NOMO-1 treated with dmso at 0.1 percent for 144 hours (cell line): ENCODE measurements around the gene WNT3A.
"Not testable (repeated sequence)": the region's sequence is repeated elsewhere in the genome, so short reads cannot be mapped to it uniquely, and the experiment has no call there.

ENCODE experiments used
- DNase-seq: peaks from one replicate; lab custom pipeline; 2025; ENCODE audit not compliant: unreplicated experiment; lab: John Stamatoyannopoulos, UW

Gene WNT3A

GRCh38 chr1:228006786-228007048, at the start of gene WNT3A:
Gene WNT3A (plus strand): TSS chr1:228006998. CDS start chr1:228007129, 131 bp downstream.
- no peak for DNase-seq

DNA sequence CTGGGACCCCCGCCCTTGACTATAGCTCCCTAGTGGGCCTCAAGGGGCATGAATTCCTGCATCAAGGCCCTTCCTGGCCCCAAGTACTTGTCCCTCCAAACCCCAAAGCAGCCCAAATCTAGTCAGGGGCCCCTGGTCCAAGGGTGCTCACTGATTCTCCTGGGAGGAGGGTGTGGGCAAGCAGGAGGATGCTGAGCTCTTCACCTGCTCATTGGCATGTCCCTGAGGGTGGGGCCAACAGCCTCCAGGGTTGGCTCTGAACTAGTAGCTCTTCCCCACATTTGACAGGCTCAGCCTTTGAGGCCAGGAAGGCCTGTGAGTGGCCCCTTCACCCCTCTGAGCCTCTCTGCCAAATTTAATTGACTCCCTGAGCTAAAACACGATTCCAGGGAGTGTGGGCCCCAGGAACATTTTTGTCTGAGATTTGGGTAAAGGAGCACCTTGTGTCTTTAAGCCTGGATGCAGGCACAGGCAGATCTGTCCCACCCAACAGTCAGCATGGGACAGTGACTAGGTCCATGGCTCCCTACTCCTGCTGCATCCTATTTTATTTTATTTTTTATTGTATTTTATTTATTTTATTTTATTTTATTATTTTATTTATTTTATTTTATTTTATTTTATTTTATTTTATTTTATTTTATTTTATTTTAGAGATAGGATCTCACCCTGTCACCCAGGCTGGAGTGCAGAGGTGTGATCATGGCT, 48.0 kb upstream of the WNT3A start:
- DNase-seq = no peak

- DNase-seq = no peak
Measured at GRCh38 chr1:227959325-227959860, 47.4 kb upstream of the WNT3A start.

- DNase-seq = peak; percentile 44
Measured at GRCh38 chr1:227961651-227962466, 44.9 kb upstream of the WNT3A start.

GRCh38 chr1:227966733-227967132, 40.1 kb upstream of the WNT3A start:
- DNase-seq = not testable (repeated sequence)

GRCh38 chr1:227967815-227968214, 39.0 kb upstream of the WNT3A start:
- DNase-seq = not testable (repeated sequence)

- DNase-seq = not testable (repeated sequence)
Measured at GRCh38 chr1:227970076-227970995, 36.5 kb upstream of the WNT3A start.

- DNase-seq = not testable (repeated sequence)
Measured at GRCh38 chr1:227971216-227971615, 35.6 kb upstream of the WNT3A start.

DNA sequence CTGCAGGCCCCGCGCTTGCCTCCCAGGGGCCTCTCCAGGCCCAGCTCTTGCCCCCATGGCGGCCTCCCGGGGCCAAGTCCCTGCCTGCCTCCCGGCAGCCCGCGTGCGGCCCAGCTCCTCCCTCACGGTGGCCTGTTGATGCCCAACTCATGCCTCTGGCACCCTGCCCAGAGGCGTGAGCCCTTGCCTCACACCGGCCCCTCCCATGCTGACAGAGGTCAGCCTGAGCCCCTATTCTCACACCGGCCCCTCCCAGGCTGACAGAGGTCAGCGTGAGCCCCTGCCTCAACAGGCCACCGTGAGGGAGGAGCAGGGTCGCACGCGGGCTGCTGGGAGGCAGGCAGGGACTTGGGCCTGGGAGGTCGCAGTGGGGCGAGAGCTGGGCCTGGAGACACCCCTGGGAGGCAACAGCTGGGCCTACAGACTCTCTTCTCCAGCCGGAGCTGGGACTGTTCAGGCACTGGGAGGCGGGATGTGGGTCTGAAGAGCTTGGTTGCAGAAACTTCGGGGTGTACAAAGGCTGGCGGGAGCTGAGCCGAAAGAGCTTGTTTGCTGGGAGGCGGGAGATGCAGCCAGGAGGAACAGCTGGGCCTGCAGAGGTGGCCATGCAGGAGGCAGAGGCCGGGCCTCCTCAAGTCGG, 35.0 kb upstream of the WNT3A start:
- DNase-seq = not testable (repeated sequence)

GRCh38 chr1:227972283-227972679, 34.5 kb upstream of the WNT3A start:
- DNase-seq = not testable (repeated sequence)

DNA sequence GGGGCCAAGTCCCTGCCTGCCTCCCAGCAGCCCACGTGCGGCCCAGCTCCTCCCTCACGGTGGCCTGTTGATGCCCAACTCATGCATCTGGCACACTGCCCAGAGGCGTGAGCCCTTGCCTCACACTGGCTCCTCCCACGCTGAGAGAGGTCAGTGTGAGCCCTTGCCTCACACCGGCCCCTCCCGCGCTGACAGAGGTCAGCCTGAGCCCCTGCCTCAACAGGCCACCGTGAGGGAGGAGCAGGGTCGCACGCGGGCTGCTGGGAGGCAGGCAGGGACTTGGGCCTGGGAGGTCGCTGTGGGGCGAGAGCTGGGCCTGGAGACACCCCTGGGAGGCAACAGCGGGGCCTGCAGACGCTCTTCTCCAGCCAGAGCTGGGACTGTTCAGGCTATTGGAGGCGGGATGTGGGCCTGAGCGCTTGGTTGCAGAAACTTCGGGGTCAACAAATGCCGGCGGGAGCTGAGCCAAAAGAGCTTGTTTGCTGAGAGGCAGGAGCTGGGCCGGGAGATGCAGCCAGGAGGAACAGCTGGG, 33.9 kb upstream of the WNT3A start:
- DNase-seq = not testable (repeated sequence)

DNA sequence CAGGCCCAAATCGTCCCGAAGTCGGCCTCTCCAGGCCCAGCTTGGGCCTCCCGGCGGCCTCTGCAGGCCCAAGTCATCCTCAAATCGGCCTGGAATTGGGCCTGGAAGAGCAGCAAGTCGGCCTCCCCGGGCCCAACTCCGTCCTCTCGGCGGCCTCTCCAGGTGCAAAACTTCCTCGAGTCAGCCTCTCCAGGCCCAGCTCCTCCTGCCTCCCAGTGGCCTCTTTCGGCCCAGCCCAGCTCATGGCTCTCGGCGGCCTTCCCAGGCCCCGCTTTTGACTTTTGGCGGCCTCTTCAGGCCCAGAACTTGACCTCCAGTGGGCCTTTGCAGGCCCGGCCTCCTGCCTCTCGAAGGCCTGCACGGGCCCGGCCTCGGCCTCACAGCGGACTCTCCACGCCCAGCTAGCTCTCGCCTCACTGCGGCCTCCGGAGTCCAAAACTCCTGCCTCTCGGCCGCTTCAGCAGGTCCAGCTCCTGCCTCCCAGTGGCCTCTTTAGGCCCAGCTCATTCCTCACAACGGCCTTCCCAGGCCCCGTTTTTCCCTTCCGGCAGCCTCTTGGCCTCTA, 33.0 kb upstream of the WNT3A start:
- not testable (repeated sequence) for DNase-seq

DNA sequence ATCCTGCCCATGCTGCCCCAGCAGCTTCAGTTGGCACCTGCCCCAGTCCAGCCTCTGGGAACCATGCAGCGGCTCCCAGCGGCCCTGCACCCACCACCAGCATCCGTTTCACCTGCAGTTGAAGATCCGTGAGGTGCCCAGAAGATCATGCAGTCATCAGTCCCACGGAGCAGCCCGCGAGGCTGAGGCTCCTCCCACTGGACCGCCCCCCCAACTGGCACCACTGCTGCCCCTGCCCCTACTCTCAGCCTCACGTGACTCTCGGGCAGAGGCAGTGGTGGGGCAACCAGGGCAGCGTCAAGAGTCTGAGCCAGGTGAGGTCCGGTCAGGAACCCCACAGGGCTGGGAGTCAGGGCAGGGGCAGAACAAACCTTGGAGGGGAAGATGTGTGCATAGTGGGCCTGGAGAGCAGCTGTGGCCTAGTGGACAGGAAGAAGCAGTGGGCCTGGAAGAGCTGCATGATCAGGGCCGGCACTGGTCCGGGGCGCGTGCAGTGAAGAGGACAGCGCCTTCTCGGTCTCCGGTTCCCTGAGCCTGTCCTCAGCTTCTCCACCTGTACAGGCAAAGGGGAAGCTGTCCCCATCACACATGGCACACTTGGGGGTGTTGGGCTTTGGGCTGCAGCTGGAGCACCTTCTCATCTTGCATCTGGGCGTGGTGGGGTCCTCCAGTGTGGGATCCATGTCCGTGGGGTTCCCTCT, 31.1 kb upstream of the WNT3A start:
- DNase-seq = not testable (repeated sequence)

- DNase-seq = no peak
Measured at GRCh38 chr1:227987181-227987580, 19.6 kb upstream of the WNT3A start.

GRCh38 chr1:227994632-227995300, 12.0 kb upstream of the WNT3A start:
- DNase-seq = no peak

DNA sequence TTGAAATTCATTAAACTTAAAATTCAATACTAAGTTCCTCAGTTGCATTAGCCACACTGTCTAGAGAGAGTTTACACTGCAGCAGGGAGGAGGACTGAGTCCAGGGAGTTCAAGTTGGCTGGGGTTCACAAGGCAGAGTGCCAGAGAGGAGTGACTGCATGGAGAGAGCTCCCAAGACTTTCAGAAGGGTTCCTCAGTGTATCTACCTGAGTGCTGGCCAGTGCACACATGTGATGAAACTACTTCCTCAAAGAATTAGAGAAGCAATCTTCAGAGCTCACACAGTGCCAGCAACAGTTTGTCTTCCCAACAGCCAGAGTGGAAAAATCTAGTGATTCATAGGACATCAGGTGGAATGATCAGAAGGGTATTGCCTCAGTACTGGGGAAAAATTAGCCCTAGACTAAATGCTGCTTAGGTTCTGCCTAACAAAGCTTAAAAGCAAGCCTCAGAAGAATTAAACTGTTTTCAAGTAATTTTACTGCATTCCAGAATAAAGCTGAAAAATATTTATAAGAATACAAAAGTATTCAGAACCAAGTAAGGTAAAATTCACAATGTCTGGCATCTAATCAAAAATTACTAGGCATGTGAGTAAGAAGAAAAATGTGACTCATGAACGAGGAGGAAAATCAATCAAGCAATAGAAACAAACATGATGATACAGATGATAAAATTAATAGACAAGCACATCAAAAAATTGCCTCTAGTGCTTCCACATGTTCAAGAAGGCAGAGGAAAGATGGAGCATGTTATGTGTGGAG, 10.4 kb upstream of the WNT3A start:
- no peak for DNase-seq

DNA sequence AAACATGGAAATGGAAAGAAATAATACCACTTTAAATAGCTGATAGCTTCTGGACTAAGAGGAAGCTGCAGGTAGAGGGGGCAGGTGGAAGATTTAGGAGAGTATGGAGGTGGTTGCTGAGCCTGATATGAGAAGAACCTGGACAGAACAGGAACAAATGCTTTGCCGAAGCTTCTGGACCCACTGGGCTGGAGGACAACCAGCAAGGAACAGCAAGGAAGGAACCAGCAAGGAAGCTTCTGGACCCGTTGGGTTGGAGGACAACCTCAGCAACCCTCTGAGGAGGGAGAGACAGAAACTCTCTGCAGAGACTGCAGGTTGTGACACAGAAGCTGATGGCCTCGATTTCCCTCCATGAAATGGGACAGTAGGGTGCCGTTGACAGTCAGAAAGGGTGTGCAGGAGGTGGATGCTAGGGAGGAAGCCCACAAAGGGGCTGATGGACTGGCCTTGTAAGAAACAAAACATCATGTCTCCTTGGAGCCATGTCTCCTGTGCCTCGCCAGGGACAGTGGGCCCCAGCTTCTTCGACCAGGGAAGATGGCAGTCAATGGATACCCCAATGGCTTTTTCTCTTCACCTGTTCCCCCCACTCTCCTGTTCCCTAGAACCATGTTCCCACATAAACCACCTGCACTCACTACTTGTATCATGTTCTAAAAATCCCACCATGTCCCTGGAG, 8.3 kb upstream of the WNT3A start:
- DNase-seq = no peak
